ENCODE results near the gene BCAS1.

- TF ChIP-seq POLR2A (IDR thresholded peaks at IDR 0.05; ENCODE audit: borderline replicate concordance, extremely low read depth, insufficient read depth, insufficient read length), result no peak
- no peak for TF ChIP-seq EZH2 (IDR thresholded peaks at IDR 0.05)
- TF ChIP-seq CTCF (IDR thresholded peaks at IDR 0.05 in 2 of 3, conservative IDR thresholded peaks at IDR 0.05 in 1 of 3; ENCODE audit: borderline replicate concordance in 1 of 3, insufficient read depth in 1 of 3, low read depth in 2 of 3, low read length in 2 of 3), result no peak
- no peak for TF ChIP-seq EZH2phosphoT487 (IDR thresholded peaks at IDR 0.05; ENCODE audit: borderline replicate concordance)
- no peak for TF ChIP-seq POLR2AphosphoS5 (IDR thresholded peaks at IDR 0.05; ENCODE audit: low read depth, low read length)
- TF ChIP-seq RAD21 (IDR thresholded peaks at IDR 0.05; ENCODE audit: low read depth), result no peak
- no peak for TF ChIP-seq SRF (IDR thresholded peaks at IDR 0.05; ENCODE audit: low read depth)
- no peak for TF ChIP-seq TCF7L2 (IDR thresholded peaks at IDR 0.05; ENCODE audit: borderline replicate concordance, extremely low read depth, insufficient read depth, insufficient read length)
- TF ChIP-seq REST (IDR thresholded peaks at IDR 0.05; ENCODE audit: low read depth), result no peak
- no peak for TF ChIP-seq MAX (IDR thresholded peaks at IDR 0.05)
- TF ChIP-seq JUND (IDR thresholded peaks at IDR 0.05), result no peak
- no peak for TF ChIP-seq ZNF274 (IDR thresholded peaks at IDR 0.05; ENCODE audit: low read depth, low read length)
- no peak for TF ChIP-seq ZBTB33 (IDR thresholded peaks at IDR 0.05; ENCODE audit: extremely low read depth, insufficient replicate concordance, low read length)
- no peak for TF ChIP-seq ATF3 (IDR thresholded peaks at IDR 0.05)
Observed at GRCh38 chr20:54013471-54013870, 56.9 kb downstream of the BCAS1 start.
